Activated CD4-positive, alpha-beta T cell treated with anti-CD3 and anti-CD28 coated beads for 1 hour (primary cell): ENCODE results near the gene STAP2.

Source experiments
- DNase-seq: peaks from one replicate; pipeline ENCODE4 v3.0.0-alpha.2; 2020

The STAP2 gene

GRCh38 chr19:4338441-4339355 lies at the start of gene STAP2:
STAP2 (minus strand) TSS chr19:4338827; CDS start chr19:4338753, 74 bp downstream.
- DNase-seq, result no peak

GRCh38 chr19:4386041-4386782 lies 47.6 kb upstream of the STAP2 start:
- DNase-seq, result no peak

GRCh38 chr19:4385291-4386040 lies 46.8 kb upstream of the STAP2 start:
- no peak for DNase-seq

GRCh38 chr19:4380254-4380727 lies 41.7 kb upstream of the STAP2 start:
- DNase-seq, result peak; percentile 50

GRCh38 chr19:4379383-4380253 lies 41.0 kb upstream of the STAP2 start:
- no peak for DNase-seq

- no peak for DNase-seq
Observed at GRCh38 chr19:4378886-4379285, 40.3 kb upstream of the STAP2 start.

GRCh38 chr19:4376991-4377781 lies 38.6 kb upstream of the STAP2 start:
- no peak for DNase-seq

GRCh38 chr19:4376671-4376990 lies 38.0 kb upstream of the STAP2 start:
- DNase-seq, result no peak

- no peak for DNase-seq
Observed at GRCh38 chr19:4376028-4376670, 37.5 kb upstream of the STAP2 start.

GRCh38 chr19:4375164-4376027 lies 36.8 kb upstream of the STAP2 start:
- DNase-seq, result no peak

- DNase-seq, result no peak
Observed at GRCh38 chr19:4374498-4375163, 36.0 kb upstream of the STAP2 start.

GRCh38 chr19:4373601-4374497 lies 35.2 kb upstream of the STAP2 start:
- DNase-seq, result no peak

GRCh38 chr19:4373013-4373367 lies 34.4 kb upstream of the STAP2 start:
- DNase-seq, result no peak

- no peak for DNase-seq
Observed at GRCh38 chr19:4372165-4373012, 33.8 kb upstream of the STAP2 start.

- DNase-seq, result no peak
Observed at GRCh38 chr19:4371247-4372164, 32.9 kb upstream of the STAP2 start.

- no peak for DNase-seq
Observed at GRCh38 chr19:4370418-4371041, 31.9 kb upstream of the STAP2 start.
